Measurements from ENCODE around the gene SIGLEC11. TPM values are rescaled to one million over a fixed set of nuclear protein-coding genes. Genes with fewer than 3 reads are reported as not detected.

The SIGLEC11 gene
- total RNA-seq, 1 experiment from 2014 or later: not detected

DNA sequence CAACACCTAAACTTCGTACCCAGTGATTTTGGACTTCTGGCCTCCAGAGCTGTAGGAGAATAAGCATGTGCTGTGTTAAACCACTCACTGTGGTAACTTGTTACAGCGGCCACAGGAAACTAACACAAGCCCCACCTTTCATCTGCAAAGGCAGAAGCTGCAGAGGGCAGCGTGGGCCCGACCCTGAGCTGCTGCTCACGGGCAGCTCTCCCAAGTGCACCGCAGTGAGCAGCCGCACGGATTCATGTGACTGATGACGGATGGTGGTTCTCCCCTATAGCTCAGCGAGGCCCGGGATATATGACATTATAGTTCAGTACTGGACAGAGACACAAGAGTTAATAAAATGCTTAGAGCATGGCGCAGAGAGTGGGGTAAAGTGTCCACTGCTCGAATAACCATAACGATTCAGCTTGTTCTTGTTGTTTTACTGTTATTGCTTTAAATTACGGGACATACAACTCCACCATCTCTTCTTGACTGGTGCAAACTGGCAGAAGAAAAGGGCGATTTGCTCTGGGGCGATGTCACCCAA, 42.3 kb upstream of the SIGLEC11 start:
- H3K9ac ChIP-seq (ENCODE audit: low read length): peak overlapping the region; percentile 9; the same call in 1 of the 2 replicates
- H3K27ac ChIP-seq (ENCODE audit: low read length): peak overlapping the region; percentile 60
- DNase-seq (no peak), ATAC-seq (no peak)
- no peaks in the 10 kb centered on the region for H3K27me3 ChIP-seq (ENCODE audit: low read length)
- H3K9me2 ChIP-seq (replicated peaks; ENCODE audit: low read length): no peaks in the 10 kb centered on the region
- peaks cover 22% of the 10 kb centered on the region for H3K4me1 ChIP-seq (ENCODE audit: insufficient read depth, low read length)
- peaks cover 14% of the 10 kb centered on the region; the same call in 1 of the 2 replicates for H3K79me2 ChIP-seq (ENCODE audit: low read length)
- peaks cover 3% of the 10 kb centered on the region for H3F3A ChIP-seq (ENCODE audit: low read length, unreplicated experiment)
- CTCF ChIA-PET: interaction anchor here (0.9 kb wide), 1 partner anchor 133 kb away, joined by 5 read pairs; no protein-coding TSS in a partner anchor
- BruUV-seq (replicated peaks): no TSS peak
- peak overlapping the region; percentile 47 for H3K4me2 ChIP-seq (ENCODE audit: low read length)
- no peak overlapping the region for H2AFZ ChIP-seq (ENCODE audit: low read length)
- no peaks in the 10 kb centered on the region for H3K9me3 ChIP-seq (ENCODE audit: low read length)
- H3K4me3 ChIP-seq (ENCODE audit: low read length): no peak overlapping the region
- intact Hi-C loops (cut with micrococcal nuclease): no loop called here
- POLR2A ChIA-PET (ENCODE audit: unreplicated experiment): no interaction called here
- peaks cover 65% of the 10 kb centered on the region for H3K36me3 ChIP-seq (ENCODE audit: low read depth, low read length)
- peaks cover 18% of the 10 kb centered on the region; the same call in 1 of the 2 replicates for H4K20me1 ChIP-seq (ENCODE audit: low read length)
- TF ChIP-seq, protein P1, sequence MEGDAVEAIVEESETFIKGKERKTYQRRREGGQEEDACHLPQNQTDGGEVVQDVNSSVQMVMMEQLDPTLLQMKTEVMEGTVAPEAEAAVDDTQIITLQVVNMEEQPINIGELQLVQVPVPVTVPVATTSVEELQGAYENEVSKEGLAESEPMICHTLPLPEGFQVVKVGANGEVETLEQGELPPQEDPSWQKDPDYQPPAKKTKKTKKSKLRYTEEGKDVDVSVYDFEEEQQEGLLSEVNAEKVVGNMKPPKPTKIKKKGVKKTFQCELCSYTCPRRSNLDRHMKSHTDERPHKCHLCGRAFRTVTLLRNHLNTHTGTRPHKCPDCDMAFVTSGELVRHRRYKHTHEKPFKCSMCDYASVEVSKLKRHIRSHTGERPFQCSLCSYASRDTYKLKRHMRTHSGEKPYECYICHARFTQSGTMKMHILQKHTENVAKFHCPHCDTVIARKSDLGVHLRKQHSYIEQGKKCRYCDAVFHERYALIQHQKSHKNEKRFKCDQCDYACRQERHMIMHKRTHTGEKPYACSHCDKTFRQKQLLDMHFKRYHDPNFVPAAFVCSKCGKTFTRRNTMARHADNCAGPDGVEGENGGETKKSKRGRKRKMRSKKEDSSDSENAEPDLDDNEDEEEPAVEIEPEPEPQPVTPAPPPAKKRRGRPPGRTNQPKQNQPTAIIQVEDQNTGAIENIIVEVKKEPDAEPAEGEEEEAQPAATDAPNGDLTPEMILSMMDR (conservative IDR thresholded peaks at IDR 0.05; ENCODE audit: low read depth, low read length): no peak
- TF ChIP-seq EZH2phosphoT487 (IDR thresholded peaks at IDR 0.05; ENCODE audit: borderline replicate concordance, low read length) (no peak), EZH2 (IDR thresholded peaks at IDR 0.05; ENCODE audit: low read length, unreplicated experiment) (no peak)

DNA sequence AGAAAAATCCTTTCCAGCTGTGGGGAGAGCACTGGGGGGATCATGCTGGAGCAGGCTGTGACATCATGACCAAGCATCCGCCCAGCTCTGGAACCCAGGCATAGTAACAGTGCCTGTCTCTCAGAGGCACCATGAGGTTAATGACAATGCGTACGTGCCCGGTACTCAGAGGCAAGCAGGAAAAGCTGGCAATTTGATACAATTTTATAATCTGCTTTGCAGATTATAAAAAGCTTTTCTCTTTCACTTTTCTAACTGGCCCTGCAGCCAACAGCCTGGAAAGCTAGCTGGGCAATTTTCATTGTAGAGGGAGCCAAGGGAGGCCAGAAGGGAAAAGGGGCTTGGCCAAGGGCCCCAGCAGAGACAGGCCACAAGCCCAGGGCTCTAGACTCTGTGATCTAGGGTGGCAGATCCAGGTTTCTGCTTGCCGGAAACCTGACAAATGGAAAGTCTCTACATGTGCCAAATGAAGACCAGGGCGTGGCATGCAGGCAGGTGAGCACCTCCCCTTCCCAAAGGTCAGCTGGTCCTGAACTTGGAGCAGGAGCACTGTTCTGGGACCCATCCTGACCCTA, 41.5 kb upstream of the SIGLEC11 start:
- intact Hi-C loops (cut with micrococcal nuclease): no loop called here
- peaks cover 22% of the 10 kb centered on the region for H3K4me1 ChIP-seq (ENCODE audit: insufficient read depth, low read length)
- H3K9me2 ChIP-seq (replicated peaks; ENCODE audit: low read length): no peaks in the 10 kb centered on the region
- H3K27me3 ChIP-seq (ENCODE audit: low read length): no peaks in the 10 kb centered on the region
- H4K20me1 ChIP-seq (ENCODE audit: low read length): peaks cover 18% of the 10 kb centered on the region; the same call in 1 of the 2 replicates
- no peak overlapping the region for H2AFZ ChIP-seq (ENCODE audit: low read length)
- no peak for TF ChIP-seq EZH2phosphoT487 (IDR thresholded peaks at IDR 0.05; ENCODE audit: borderline replicate concordance, low read length)
- TF ChIP-seq, protein P1 (conservative IDR thresholded peaks at IDR 0.05; ENCODE audit: low read depth, low read length): no peak
- no peak for TF ChIP-seq EZH2 (IDR thresholded peaks at IDR 0.05; ENCODE audit: low read length, unreplicated experiment)
- H3K79me2 ChIP-seq (ENCODE audit: low read length): peaks cover 14% of the 10 kb centered on the region; the same call in 1 of the 2 replicates
- peaks cover 67% of the 10 kb centered on the region for H3K36me3 ChIP-seq (ENCODE audit: low read depth, low read length)
- no TSS peak for BruUV-seq (replicated peaks)
- DNase-seq: no peak
- ATAC-seq: no peak
- H3K4me2 ChIP-seq (ENCODE audit: low read length): no peak overlapping the region
- H3K9me3 ChIP-seq (ENCODE audit: low read length): no peaks in the 10 kb centered on the region
- no peak overlapping the region for H3K4me3 ChIP-seq (ENCODE audit: low read length)
- no peak overlapping the region for H3K27ac ChIP-seq (ENCODE audit: low read length)
- H3K9ac ChIP-seq (ENCODE audit: low read length): no peak overlapping the region
- CTCF ChIA-PET: no interaction called here
- POLR2A ChIA-PET (ENCODE audit: unreplicated experiment): no interaction called here
- H3F3A ChIP-seq (ENCODE audit: low read length, unreplicated experiment): peaks cover 3% of the 10 kb centered on the region

DNA sequence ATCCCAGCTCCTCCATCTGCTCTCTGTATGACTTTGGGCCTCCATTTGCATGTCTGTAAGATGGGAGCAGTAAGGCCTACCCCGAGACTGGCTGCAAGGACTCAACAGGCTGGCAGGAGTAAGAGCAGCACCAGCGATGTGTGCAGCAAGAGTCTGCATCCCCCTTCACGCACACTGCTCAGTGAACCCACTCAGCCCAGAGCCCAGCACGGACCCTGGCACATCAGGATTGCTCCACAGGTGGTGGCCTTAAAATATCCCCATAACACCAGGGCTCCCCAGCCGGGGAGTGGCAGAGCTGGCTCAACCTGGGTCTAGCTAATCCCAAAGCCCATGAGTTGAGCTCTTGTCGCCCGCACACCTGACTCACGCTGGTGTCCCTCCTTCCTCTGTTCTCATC, 40.8 kb upstream of the SIGLEC11 start:
- Histone ChIP-seq H3K27ac (ENCODE audit: low read length) (no peak overlapping the region), H3K4me2 (ENCODE audit: low read length) (no peak overlapping the region), H3K9me2 (replicated peaks; ENCODE audit: low read length) (no peaks in the 10 kb centered on the region), H2AFZ (ENCODE audit: low read length) (no peak overlapping the region), H3K36me3 (ENCODE audit: low read depth, low read length) (peaks cover 64% of the 10 kb centered on the region), H3K4me3 (ENCODE audit: low read length) (no peak overlapping the region), H3K27me3 (ENCODE audit: low read length) (no peaks in the 10 kb centered on the region), H3F3A (ENCODE audit: low read length, unreplicated experiment) (peaks cover 3% of the 10 kb centered on the region), H3K4me1 (ENCODE audit: insufficient read depth, low read length) (peaks cover 22% of the 10 kb centered on the region), H3K79me2 (ENCODE audit: low read length) (peaks cover 14% of the 10 kb centered on the region; the same call in 1 of the 2 replicates), H3K9ac (ENCODE audit: low read length) (no peak overlapping the region), H3K9me3 (ENCODE audit: low read length) (no peaks in the 10 kb centered on the region), H4K20me1 (ENCODE audit: low read length) (peaks cover 18% of the 10 kb centered on the region; the same call in 1 of the 2 replicates)
- TF ChIP-seq EZH2 (IDR thresholded peaks at IDR 0.05; ENCODE audit: low read length, unreplicated experiment) (no peak), EZH2phosphoT487 (IDR thresholded peaks at IDR 0.05; ENCODE audit: borderline replicate concordance, low read length) (no peak)
- TF ChIP-seq, protein P1 (conservative IDR thresholded peaks at IDR 0.05; ENCODE audit: low read depth, low read length): no peak
- no peak for DNase-seq
- ChIA-PET POLR2A (ENCODE audit: unreplicated experiment) (no interaction called here), CTCF (no interaction called here)
- no peak for ATAC-seq
- intact Hi-C loops (cut with micrococcal nuclease): no loop called here
- BruUV-seq (replicated peaks): no TSS peak

Data from PC-3 (cell line).